Smooth muscle cell (in vitro differentiated cells): ENCODE measurements around the gene DDX23. TPM values are rescaled to one million over a fixed set of nuclear protein-coding genes. Genes with fewer than 3 reads are reported as not detected.

Experiments
- DNase-seq: peaks from one replicate; lab custom pipeline; 2025; ENCODE audit not compliant: unreplicated experiment; lab: John Stamatoyannopoulos, UW
- H2AFZ ChIP-seq: fragments of 200-600 bp; sonication (generic); 2 replicates; pipeline ENCODE4 v1.6.0; 2016; ENCODE audit warnings: antibody characterized with exemption, low read depth, mild to moderate bottlenecking
- H3F3A ChIP-seq: fragments of 200-600 bp; sonication (generic); 2 replicates; pipeline ENCODE4 v1.6.0; 2017; ENCODE audit warnings: antibody characterized with exemption, low read depth
- H3K27ac ChIP-seq: fragments of 200-600 bp; sonication (generic); 2 replicates; pipeline ENCODE4 v1.5.1; 2016; ENCODE audit warnings: low read depth, mild to moderate bottlenecking
- H3K27me3 ChIP-seq: fragments of 200-600 bp; sonication (generic); 2 replicates; pipeline ENCODE4 v1.6.1; 2016; ENCODE audit warnings: low read depth, mild to moderate bottlenecking
- H3K36me3 ChIP-seq: fragments of 200-600 bp; sonication (generic); 2 replicates; pipeline ENCODE4 v1.5.1; 2016; ENCODE audit warnings: low read depth
- H3K4me1 ChIP-seq: fragments of 200-600 bp; sonication (generic); 2 replicates; pipeline ENCODE4 v1.5.1; 2016; ENCODE audit warnings: low read depth
- H3K4me2 ChIP-seq: fragments of 200-600 bp; sonication (generic); 2 replicates; pipeline ENCODE4 v1.6.0; 2016; ENCODE audit warnings: mild to moderate bottlenecking
- H3K4me3 ChIP-seq: fragments of 200-600 bp; sonication (generic); 2 replicates; pipeline ENCODE4 v1.5.1; 2016; ENCODE audit warnings: mild to moderate bottlenecking
- H3K79me2 ChIP-seq: fragments of 200-600 bp; sonication (generic); 2 replicates; pipeline ENCODE4 v1.6.0; 2016; ENCODE audit warnings: low read depth, mild to moderate bottlenecking
- H3K9ac ChIP-seq: fragments of 200-600 bp; sonication (generic); 2 replicates; pipeline ENCODE4 v1.6.0; 2016; ENCODE audit warnings: low read depth
- H3K9me3 ChIP-seq: fragments of 200-600 bp; sonication (generic); replicated peaks from 2 replicates; pipeline ENCODE4 v1.5.1; 2016; ENCODE audit warnings: low read depth
- H4K20me1 ChIP-seq: fragments of 200-600 bp; sonication (generic); 2 replicates; pipeline ENCODE4 v1.6.0; 2016; ENCODE audit warnings: low read depth
- CTCF ChIP-seq: fragments of 200-600 bp; sonication (generic); IDR thresholded peaks from 2 replicates; pipeline ENCODE4 v1.5.1; 2017; ENCODE audit warnings: borderline replicate concordance, mild to moderate bottlenecking, antibody characterized with exemption; ENCODE audit not compliant: insufficient read depth, poor library complexity, severe bottlenecking
- WGBS: methylation state at CpG from one replicate; pipeline ENCODE4 v1.1.7; 2016; ENCODE audit warnings: low lambda C conversion rate; 5-methylcytosine and 5-hydroxymethylcytosine counted together
- polyA plus RNA-seq: library from polyadenylated mRNA; unstranded; fragments of >200 nt; fragmentation: Nextera tagmentation; extraction: Ambion mirVana; gene quantifications from 2 replicates; pipeline ENCODE4 v1.2.1, GENCODE V29; 2016
- total RNA-seq: library from RNA; depleted of rRNA; stranded (reverse); fragments of >200 nt; gene quantifications from 2 replicates; pipeline ENCODE4 v1.2.3, GENCODE V29; 2014

DDX23 gene
- total and polyA plus RNA-seq, 2 experiments from 2014 or later: 41.6 to 51.7 TPM

- Histone ChIP-seq H3K79me2 (no peaks in the 10 kb centered on the region), H3K4me1 (no peaks in the 10 kb centered on the region), H3K27ac (no peak overlapping the region), H3K36me3 (peaks cover 22% of the 10 kb centered on the region), H3K4me2 (no peak overlapping the region), H3K9me3 (no peaks in the 10 kb centered on the region), H4K20me1 (peaks cover 15% of the 10 kb centered on the region), H3F3A (no peaks in the 10 kb centered on the region), H3K4me3 (no peak overlapping the region), H3K9ac (no peak overlapping the region), H2AFZ (no peak overlapping the region), H3K27me3 (no peaks in the 10 kb centered on the region)
- TF ChIP-seq CTCF: no peak
- 97% methylated on average over 12 of the region's 12 CpGs for WGBS
- DNase-seq: no peak
Measured at GRCh38 chr12:48832321-48833060, 19.5 kb downstream of the DDX23 start.

- H3K27me3 ChIP-seq: no peaks in the 10 kb centered on the region
- H3K36me3 ChIP-seq: peaks cover 17% of the 10 kb centered on the region
- DNase-seq: no peak
- no peak overlapping the region for H3K27ac ChIP-seq
- H4K20me1 ChIP-seq: peaks cover 15% of the 10 kb centered on the region
- no peaks in the 10 kb centered on the region for H3K4me1 ChIP-seq
- H3K9ac ChIP-seq: no peak overlapping the region
- no peaks in the 10 kb centered on the region for H3K9me3 ChIP-seq
- no peak overlapping the region for H3K4me2 ChIP-seq
- H3F3A ChIP-seq: no peaks in the 10 kb centered on the region
- TF ChIP-seq CTCF: no peak
- WGBS: over 99% methylated on average over 6 of the region's 6 CpGs
- H3K79me2 ChIP-seq: no peaks in the 10 kb centered on the region
- H3K4me3 ChIP-seq: no peak overlapping the region
- H2AFZ ChIP-seq: no peak overlapping the region
Measured at GRCh38 chr12:48831257-48831656, 20.7 kb downstream of the DDX23 start.

- Histone ChIP-seq H3K9ac (no peak overlapping the region), H3K79me2 (no peaks in the 10 kb centered on the region), H3K9me3 (no peaks in the 10 kb centered on the region), H3F3A (no peaks in the 10 kb centered on the region), H3K36me3 (peaks cover 7% of the 10 kb centered on the region), H3K27me3 (no peaks in the 10 kb centered on the region), H4K20me1 (peaks cover 15% of the 10 kb centered on the region), H3K4me1 (no peaks in the 10 kb centered on the region), H2AFZ (no peak overlapping the region), H3K27ac (no peak overlapping the region), H3K4me2 (no peak overlapping the region), H3K4me3 (no peak overlapping the region)
- 97% methylated on average over 16 of the region's 16 CpGs for WGBS
- DNase-seq: no peak
- no peak for TF ChIP-seq CTCF
Measured at GRCh38 chr12:48828841-48829575, 23.0 kb downstream of the DDX23 start.
